K562 (cell line): Measurements from ENCODE around the gene LAP3. TPM values are rescaled to one million over a fixed set of nuclear protein-coding genes. Genes with fewer than 3 reads are reported as not detected.

Source experiments
- NFE2L1 ChIP-seq: fragments of 450-650 bp; IDR thresholded peaks from 2 replicates; pipeline ENCODE4 v1.6.1; 2016; ENCODE audit warnings: missing genetic modification characterization, low read depth, mild to moderate bottlenecking, missing compliant biosample characterization, moderate library complexity, borderline replicate concordance
- REST ChIP-seq, 2 experiments: fragments of 450-650 bp; formaldehyde crosslinking in 1 of 2; IDR thresholded peaks; 2 replicates each; pipeline versions ENCODE4 v1.4.0 to v1.6.1; 2014 to 2020; ENCODE audit warnings: mild to moderate bottlenecking in 2 of 2, borderline replicate concordance in 1 of 2, low read depth in 1 of 2
- ZNF655 ChIP-seq: fragments of 250-450 bp; sonication (Bioruptor Pico); IDR thresholded peaks from 2 replicates; pipeline ENCODE4 v1.5.0; 2021
- polyA plus RNA-seq, 8 experiments: library from polyadenylated mRNA; depleted of rRNA in 4 of 8; stranded (reverse) in 5 of 8; unstranded in 3 of 8; fragments of >200 nt; fragmentation: Nextera tagmentation in 2 of 8; fragmentation: Illumina TruSeq in 1 of 8; extraction: Ambion mirVana in 2 of 8; extraction: Trizol in 1 of 8; gene quantifications; 2 replicates each; pipeline versions ENCODE4 v1.2.1 to v1.2.3, GENCODE V29; 2011 to 2014; ENCODE audit warnings: inconsistent platforms in 1 of 8, missing spikeins in 1 of 8
- total RNA-seq, 7 experiments: library from RNA; depleted of rRNA in 6 of 7; stranded (reverse); fragments of >200 nt in 6 of 7; fragmentation: Illumina TruSeq in 2 of 7; extraction: Trizol in 2 of 7; gene quantifications; 2 replicates each; pipeline versions ENCODE4 v1.2.1 to v1.2.3, GENCODE V29; 2011 to 2021; ENCODE audit warnings: low replicate concordance in 1 of 7

The LAP3 gene
- total and polyA plus RNA-seq, 9 of the 15 experiments (the other 6 are each of a cell fraction or from before 2014, with no cell fraction given) = 82.3 to 170 (median 107) TPM

GRCh38 chr4:17597517-17597916 lies 20.5 kb downstream of the LAP3 start (continued):
- TF ChIP-seq REST (IDR thresholded peaks at IDR 0.05; ENCODE audit: borderline replicate concordance) (peak; percentile 38; the same call in 1 of the 2 replicates), REST (CRISPR knock-in tag; IDR thresholded peaks at IDR 0.05; ENCODE audit: low read depth) (no peak), NFE2L1 (tag) (no peak), ZNF655 (CRISPR knock-in tag) (no peak)
